Endothelial cell (in vitro differentiated cells): Measurements from ENCODE around the gene NEK1. TPM values are rescaled to one million over a fixed set of nuclear protein-coding genes. Genes with fewer than 3 reads are reported as not detected.
A peak's percentile ranks its signal among the peaks of the same experiment; 100 is the strongest.

Experiments used
- DNase-seq: peaks from one replicate; pipeline ENCODE4 v3.0.0; 2021; ENCODE audit warnings: low spot score
- H3K27ac Mint-ChIP-seq: one replicate; pipeline ENCODE4 v1.8.0; 2021; ENCODE audit warnings: mixed read lengths, inconsistent platforms; ENCODE audit not compliant: unreplicated experiment
- H3K27me3 Mint-ChIP-seq: one replicate; pipeline ENCODE4 v1.8.0; 2021; ENCODE audit warnings: mild to moderate bottlenecking, moderate library complexity, mixed read lengths, inconsistent platforms; ENCODE audit not compliant: unreplicated experiment
- H3K36me3 Mint-ChIP-seq: one replicate; pipeline ENCODE4 v1.8.0; 2021; ENCODE audit warnings: mild to moderate bottlenecking, low read depth, mixed read lengths, inconsistent platforms; ENCODE audit not compliant: unreplicated experiment
- H3K4me1 Mint-ChIP-seq: one replicate; pipeline ENCODE4 v1.8.0; 2021; ENCODE audit warnings: mild to moderate bottlenecking, mixed read lengths, inconsistent platforms; ENCODE audit not compliant: unreplicated experiment
- H3K4me3 Mint-ChIP-seq: one replicate; pipeline ENCODE4 v1.8.0; 2021; ENCODE audit warnings: mild to moderate bottlenecking, mixed read lengths, inconsistent platforms; ENCODE audit not compliant: unreplicated experiment
- H3K9me3 Mint-ChIP-seq: one replicate; pipeline ENCODE4 v1.8.0; 2021; ENCODE audit warnings: mixed read lengths, inconsistent platforms; ENCODE audit not compliant: unreplicated experiment
- total RNA-seq: library from RNA; stranded (reverse); fragmentation: NEBNext Ultra II Directional; extraction: Animal tissue kit (Norgen Biotek cat#: 25700); gene quantifications from one replicate; pipeline ENCODE4 v1.2.1, GENCODE V29; 2021; ENCODE audit not compliant: unreplicated experiment
- TF ChIP-seq, protein P1 (sequence below): fragments of 200-600 bp; sonication (generic); IDR thresholded peaks from one replicate; pipeline ENCODE4 v1.5.0; 2021; ENCODE audit warnings: antibody characterized with exemption; ENCODE audit not compliant: unreplicated experiment

Gene NEK1
- total RNA-seq, 1 donor from 2014 or later: 12.5 TPM

DNA sequence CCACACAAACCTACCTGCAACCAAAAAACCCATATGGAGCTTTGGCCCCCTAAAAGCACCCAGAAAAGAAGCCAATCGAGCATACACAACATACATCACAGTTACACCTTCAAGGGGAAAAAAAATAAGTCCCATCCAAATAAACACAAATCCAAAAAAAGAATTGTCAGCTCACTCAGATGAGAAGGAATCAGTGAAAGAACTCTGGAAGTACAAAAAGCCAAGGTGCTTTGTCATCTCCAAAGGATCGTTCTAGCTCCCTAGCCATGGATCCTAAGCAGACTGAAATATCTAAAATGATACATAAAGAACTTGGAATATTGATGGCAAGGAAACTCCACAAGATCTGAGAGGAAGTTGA lies 119.2 kb downstream of the NEK1 start:
- H3K27me3 Mint-ChIP-seq: no peaks in the 10 kb centered on the region
- H3K36me3 Mint-ChIP-seq: peaks cover 22% of the 10 kb centered on the region
- no peak overlapping the region for H3K4me3 Mint-ChIP-seq
- H3K4me1 Mint-ChIP-seq: peaks cover 4% of the 10 kb centered on the region
- H3K9me3 Mint-ChIP-seq: peaks cover 7% of the 10 kb centered on the region
- DNase-seq: no peak
- no peak overlapping the region for H3K27ac Mint-ChIP-seq
- TF ChIP-seq, protein P1, sequence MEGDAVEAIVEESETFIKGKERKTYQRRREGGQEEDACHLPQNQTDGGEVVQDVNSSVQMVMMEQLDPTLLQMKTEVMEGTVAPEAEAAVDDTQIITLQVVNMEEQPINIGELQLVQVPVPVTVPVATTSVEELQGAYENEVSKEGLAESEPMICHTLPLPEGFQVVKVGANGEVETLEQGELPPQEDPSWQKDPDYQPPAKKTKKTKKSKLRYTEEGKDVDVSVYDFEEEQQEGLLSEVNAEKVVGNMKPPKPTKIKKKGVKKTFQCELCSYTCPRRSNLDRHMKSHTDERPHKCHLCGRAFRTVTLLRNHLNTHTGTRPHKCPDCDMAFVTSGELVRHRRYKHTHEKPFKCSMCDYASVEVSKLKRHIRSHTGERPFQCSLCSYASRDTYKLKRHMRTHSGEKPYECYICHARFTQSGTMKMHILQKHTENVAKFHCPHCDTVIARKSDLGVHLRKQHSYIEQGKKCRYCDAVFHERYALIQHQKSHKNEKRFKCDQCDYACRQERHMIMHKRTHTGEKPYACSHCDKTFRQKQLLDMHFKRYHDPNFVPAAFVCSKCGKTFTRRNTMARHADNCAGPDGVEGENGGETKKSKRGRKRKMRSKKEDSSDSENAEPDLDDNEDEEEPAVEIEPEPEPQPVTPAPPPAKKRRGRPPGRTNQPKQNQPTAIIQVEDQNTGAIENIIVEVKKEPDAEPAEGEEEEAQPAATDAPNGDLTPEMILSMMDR: peak; percentile 28

- H3K36me3 Mint-ChIP-seq: peaks cover 17% of the 10 kb centered on the region
Observed at GRCh38 chr4:169492436-169493163, 119.8 kb downstream of the NEK1 start.

GRCh38 chr4:169491211-169491610 lies 121.2 kb downstream of the NEK1 start:
- peaks cover 7% of the 10 kb centered on the region for H3K9me3 Mint-ChIP-seq
- H3K4me3 Mint-ChIP-seq: no peak overlapping the region
- TF ChIP-seq, protein P1: no peak
- no peaks in the 10 kb centered on the region for H3K27me3 Mint-ChIP-seq
- DNase-seq: no peak
- H3K4me1 Mint-ChIP-seq: peaks cover 4% of the 10 kb centered on the region
- no peak overlapping the region for H3K27ac Mint-ChIP-seq
- H3K36me3 Mint-ChIP-seq: peaks cover 14% of the 10 kb centered on the region

More at GRCh38 chr4:169492436-169493163, 119.8 kb downstream of the NEK1 start:
- DNase-seq: peak; percentile 32
- Mint-ChIP-seq H3K4me1 (peaks cover 4% of the 10 kb centered on the region), H3K4me3 (no peak overlapping the region), H3K27me3 (no peaks in the 10 kb centered on the region), H3K27ac (no peak overlapping the region), H3K9me3 (peaks cover 7% of the 10 kb centered on the region)
- TF ChIP-seq, protein P1: peak; percentile 86

DNA sequence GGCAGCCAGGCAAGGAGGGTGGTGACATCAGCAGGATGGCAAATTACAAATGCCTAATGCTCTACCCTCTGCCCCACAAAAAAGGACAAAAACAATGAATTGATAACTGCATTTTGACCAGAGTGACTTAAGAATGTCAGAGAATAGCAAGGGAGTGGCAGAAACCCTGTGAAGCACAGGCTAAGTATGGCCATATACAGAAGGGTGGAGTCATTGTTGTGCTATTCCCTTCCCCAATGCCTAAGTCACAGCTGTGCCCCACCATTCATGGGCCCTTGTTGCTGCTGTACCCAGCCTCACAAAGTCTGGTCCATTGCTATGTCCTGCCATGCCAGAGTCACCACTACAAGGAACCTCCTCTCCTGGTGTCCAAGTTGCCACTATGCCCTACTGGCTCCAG lies 123.1 kb downstream of the NEK1 start:
- TF ChIP-seq, protein P1: no peak
- Mint-ChIP-seq H3K36me3 (peaks cover 14% of the 10 kb centered on the region), H3K27me3 (no peaks in the 10 kb centered on the region), H3K9me3 (peaks cover 7% of the 10 kb centered on the region), H3K27ac (no peak overlapping the region), H3K4me3 (no peak overlapping the region), H3K4me1 (peaks cover 4% of the 10 kb centered on the region)
- no peak for DNase-seq
